ENCODE results near the gene CCPG1.

The CCPG1 gene

GRCh38 chr15:55327387-55327786 lies 80.8 kb downstream of the CCPG1 start:
- H3K27ac ChIP-seq, result no peak overlapping the region
- TF ChIP-seq ZFX (IDR thresholded peaks at IDR 0.05), result no peak
- TF ChIP-seq, protein P1, sequence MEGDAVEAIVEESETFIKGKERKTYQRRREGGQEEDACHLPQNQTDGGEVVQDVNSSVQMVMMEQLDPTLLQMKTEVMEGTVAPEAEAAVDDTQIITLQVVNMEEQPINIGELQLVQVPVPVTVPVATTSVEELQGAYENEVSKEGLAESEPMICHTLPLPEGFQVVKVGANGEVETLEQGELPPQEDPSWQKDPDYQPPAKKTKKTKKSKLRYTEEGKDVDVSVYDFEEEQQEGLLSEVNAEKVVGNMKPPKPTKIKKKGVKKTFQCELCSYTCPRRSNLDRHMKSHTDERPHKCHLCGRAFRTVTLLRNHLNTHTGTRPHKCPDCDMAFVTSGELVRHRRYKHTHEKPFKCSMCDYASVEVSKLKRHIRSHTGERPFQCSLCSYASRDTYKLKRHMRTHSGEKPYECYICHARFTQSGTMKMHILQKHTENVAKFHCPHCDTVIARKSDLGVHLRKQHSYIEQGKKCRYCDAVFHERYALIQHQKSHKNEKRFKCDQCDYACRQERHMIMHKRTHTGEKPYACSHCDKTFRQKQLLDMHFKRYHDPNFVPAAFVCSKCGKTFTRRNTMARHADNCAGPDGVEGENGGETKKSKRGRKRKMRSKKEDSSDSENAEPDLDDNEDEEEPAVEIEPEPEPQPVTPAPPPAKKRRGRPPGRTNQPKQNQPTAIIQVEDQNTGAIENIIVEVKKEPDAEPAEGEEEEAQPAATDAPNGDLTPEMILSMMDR (conservative IDR thresholded peaks at IDR 0.05), result no peak

DNA sequence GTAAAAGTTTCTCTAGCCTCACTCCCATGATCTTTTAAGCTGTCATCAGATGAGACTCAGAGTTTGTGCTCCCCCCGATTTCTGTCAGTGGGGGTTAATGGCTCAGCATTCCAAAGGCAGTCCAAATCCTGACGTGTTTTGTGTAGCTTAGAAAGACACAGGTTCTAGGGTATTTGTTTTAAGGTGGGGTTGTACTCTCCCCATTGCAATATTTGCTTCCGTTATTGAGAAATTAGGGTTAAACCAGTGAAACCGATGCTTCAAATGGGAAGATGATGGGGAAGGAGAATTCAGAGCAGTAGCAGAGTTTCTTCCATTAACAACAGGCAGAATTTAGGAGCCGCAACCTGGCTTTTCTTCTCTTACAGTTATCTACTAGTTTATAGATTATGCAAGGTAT lies 85.7 kb downstream of the CCPG1 start:
- TF ChIP-seq, protein P1 (conservative IDR thresholded peaks at IDR 0.05), result no peak
- TF ChIP-seq ZFX (IDR thresholded peaks at IDR 0.05), result no peak
- no peak overlapping the region for H3K27ac ChIP-seq

- H3K27ac ChIP-seq, result no peak overlapping the region
- TF ChIP-seq ZFX (IDR thresholded peaks at IDR 0.05), result no peak
- TF ChIP-seq, protein P1 (conservative IDR thresholded peaks at IDR 0.05), result no peak
Observed at GRCh38 chr15:55320963-55321362, 87.2 kb downstream of the CCPG1 start.

DNA sequence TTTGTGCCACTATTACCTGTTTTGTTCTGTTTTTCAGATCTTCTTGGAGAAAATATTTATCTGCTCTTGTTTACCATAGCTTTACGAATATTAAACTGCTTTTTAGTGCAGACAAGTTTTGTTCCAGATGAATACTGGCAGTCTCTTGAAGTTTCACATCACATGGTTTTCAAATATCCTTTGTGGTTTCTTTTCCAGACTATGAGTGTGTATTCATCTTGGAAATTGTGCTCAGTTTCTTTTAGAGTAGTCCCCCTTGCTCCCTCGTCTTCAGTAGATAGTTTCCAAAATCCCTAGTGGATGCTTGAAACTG lies 88.0 kb downstream of the CCPG1 start:
- H3K27ac ChIP-seq, result no peak overlapping the region

DNA sequence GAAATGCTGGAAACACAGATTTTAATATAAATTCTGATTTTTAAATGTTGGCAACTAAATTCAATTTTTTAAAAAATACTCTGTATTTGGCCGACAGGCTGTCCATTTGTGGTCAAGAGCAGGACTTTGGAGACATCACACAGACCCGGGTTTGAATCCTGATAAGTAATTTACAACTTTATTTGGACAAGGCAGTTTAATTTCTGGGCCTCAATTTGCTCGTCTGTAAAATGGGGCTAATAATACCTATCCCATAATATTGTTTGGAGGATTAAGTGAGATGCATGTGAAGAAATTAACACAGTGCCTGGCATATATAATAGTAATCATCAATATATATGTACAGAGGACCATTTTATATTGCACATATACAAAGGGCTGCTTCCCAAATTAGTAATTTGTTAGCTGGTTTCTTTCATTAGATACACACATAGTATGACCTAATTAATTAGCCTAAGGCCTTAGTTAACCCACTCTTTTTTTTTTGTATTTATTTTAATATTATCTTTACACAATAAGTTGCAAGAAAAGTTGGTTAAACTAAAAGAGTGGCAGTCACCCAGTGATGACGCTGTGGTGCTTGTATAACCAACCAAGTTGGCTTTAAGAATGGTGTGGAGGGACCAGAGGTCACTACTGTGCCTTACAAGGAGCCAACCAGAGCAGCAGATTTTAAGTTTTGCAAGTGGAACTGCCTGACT lies 88.5 kb downstream of the CCPG1 start:
- TF ChIP-seq, protein P1 (conservative IDR thresholded peaks at IDR 0.05), result no peak
- no peak for TF ChIP-seq ZFX (IDR thresholded peaks at IDR 0.05)
- H3K27ac ChIP-seq, result peak overlapping the region; percentile 76

More for the DNA sequence above, 88.0 kb downstream of the CCPG1 start:
- no peak for TF ChIP-seq ZFX (IDR thresholded peaks at IDR 0.05)
- TF ChIP-seq, protein P1 (conservative IDR thresholded peaks at IDR 0.05), result no peak

- peak within 1 kb of the TSS; percentile 76 for H3K27ac ChIP-seq
- TF ChIP-seq, protein P1 (conservative IDR thresholded peaks at IDR 0.05), result no peak
- peak; percentile 67 for TF ChIP-seq ZFX (IDR thresholded peaks at IDR 0.05)
Observed at GRCh38 chr15:55318588-55319494, 89.3 kb downstream of the CCPG1 start, which contains the start of the genes PIGB and PIGBOS1. Gene PIGB, plus strand, starts transcription at chr15:55319222. Its CDS starts 29 bp downstream, at chr15:55319251. Gene PIGBOS1, minus strand, starts transcription at chr15:55319123. Its CDS starts 1,331 bp downstream, at chr15:55317792.

Measured in C4-2B (cell line).